Keratinocyte (primary cell): ENCODE results near the gene RNF19B. TPM values are rescaled to one million over a fixed set of nuclear protein-coding genes. Genes with fewer than 3 reads are reported as not detected.

Experiments used
- DNase-seq: peaks from one replicate; pipeline ENCODE4 v3.0.0-alpha.2; 2011; ENCODE audit warnings: low read depth, missing footprints, low spot score
- FAIRE-seq: peaks from 2 replicates; lab custom pipeline; 2011; peaks lifted over from hg19 to GRCh38; lab: Jason Lieb, UNC
- H2AFZ ChIP-seq: 2 replicates; pipeline ENCODE4 v1.6.0; 2012; ENCODE audit warnings: low read length, control low read depth, inconsistent platforms; ENCODE audit not compliant: control insufficient read depth
- H3K27ac ChIP-seq: 2 replicates; pipeline ENCODE4 v1.5.1; 2011; ENCODE audit warnings: low read length; ENCODE audit not compliant: control insufficient read depth, insufficient read depth
- H3K27me3 ChIP-seq: 3 replicates; pipeline ENCODE4 v1.6.0; 2011; ENCODE audit warnings: low read length; ENCODE audit not compliant: control insufficient read depth, insufficient read depth; ENCODE audit errors: extremely low read depth
- H3K36me3 ChIP-seq, 2 experiments: 2 replicates in 1 of 2; 3 replicates in 1 of 2; pipeline ENCODE4 v1.5.1; 2011; ENCODE audit warnings: low read length in 2 of 2, mild to moderate bottlenecking in 1 of 2; ENCODE audit not compliant: control insufficient read depth in 2 of 2, insufficient read depth in 2 of 2; ENCODE audit errors: extremely low read depth in 1 of 2
- H3K4me1 ChIP-seq: 3 replicates; pipeline ENCODE4 v1.5.1; 2011; ENCODE audit warnings: low read length; ENCODE audit not compliant: control insufficient read depth, insufficient read depth; ENCODE audit errors: extremely low read depth
- H3K4me2 ChIP-seq: 3 replicates; pipeline ENCODE4 v1.6.0; 2011; ENCODE audit warnings: low read depth, low read length; ENCODE audit not compliant: control insufficient read depth, insufficient read depth; ENCODE audit errors: extremely low read depth
- H3K4me3 ChIP-seq, 3 experiments: fragments of 200-600 bp in 1 of 3; sonication (generic) in 1 of 3; 2 replicates in 2 of 3; 3 replicates in 1 of 3; pipeline ENCODE4 v1.5.1; 2011 to 2016; ENCODE audit warnings: low read length in 3 of 3, mild to moderate bottlenecking in 3 of 3, control low read depth in 2 of 3, inconsistent platforms in 1 of 3, low read depth in 1 of 3, mixed read lengths in 1 of 3, mixed run types in 1 of 3, moderate library complexity in 1 of 3; ENCODE audit not compliant: control insufficient read depth in 2 of 3, insufficient read depth in 2 of 3; ENCODE audit errors: extremely low read depth in 1 of 3
- H3K79me2 ChIP-seq: 2 replicates; pipeline ENCODE4 v1.6.0; 2012; ENCODE audit warnings: low read length; ENCODE audit not compliant: control insufficient read depth, insufficient read depth
- H3K9ac ChIP-seq: 3 replicates; pipeline ENCODE4 v1.6.0; 2011; ENCODE audit warnings: low read length; ENCODE audit not compliant: control insufficient read depth, insufficient read depth; ENCODE audit errors: extremely low read depth
- H3K9me1 ChIP-seq: 3 replicates; pipeline ENCODE4 v1.6.0; 2011; ENCODE audit warnings: low read length; ENCODE audit not compliant: control insufficient read depth, insufficient read depth; ENCODE audit errors: extremely low read depth
- H3K9me3 ChIP-seq: 2 replicates; pipeline ENCODE4 v1.5.1; 2012; ENCODE audit warnings: low read depth, low read length; ENCODE audit not compliant: control insufficient read depth
- H4K20me1 ChIP-seq: 3 replicates; pipeline ENCODE4 v1.6.0; 2011; ENCODE audit warnings: low read length; ENCODE audit not compliant: control insufficient read depth, insufficient read depth; ENCODE audit errors: extremely low read depth
- CTCF ChIP-seq, 3 experiments: IDR thresholded peaks in 1 of 3; conservative IDR thresholded peaks in 1 of 3; optimal IDR thresholded peaks in 1 of 3; 2 replicates in 2 of 3; 3 replicates in 1 of 3; pipeline versions ENCODE3 to v1.5.1; 2011; ENCODE audit warnings: low read length in 3 of 3, mild to moderate bottlenecking in 3 of 3, moderate library complexity in 2 of 3, control low read depth in 1 of 3, inconsistent platforms in 1 of 3; ENCODE audit not compliant: insufficient read depth in 2 of 3; ENCODE audit errors: extremely low read depth in 1 of 3
- EZH2 ChIP-seq: IDR thresholded peaks from one replicate; pipeline ENCODE4 v1.6.1; 2012; ENCODE audit warnings: inconsistent platforms, mild to moderate bottlenecking, low read length, moderate library complexity
- dilution Hi-C: fragments of 300-500 bp; cut with MboI; formaldehyde crosslinking; loops from one replicate; pipeline ENCODE4 v1.7.0; 2020; ENCODE audit warnings: low sequenced_read_pairs; ENCODE audit not compliant: extremely low pct_ligation_motif_present
- polyA plus RNA-seq, 5 experiments: library from polyadenylated mRNA; depleted of rRNA in 3 of 5; stranded (reverse) in 3 of 5; stranded (forward) in 1 of 5; unstranded in 1 of 5; fragments of >200 nt; gene quantifications; 1 replicate in 1 of 5; 2 replicates in 3 of 5; 3 replicates in 1 of 5; pipeline versions ENCODE4 v1.2.1 to v1.2.3, GENCODE V29; 2011 to 2012; ENCODE audit warnings: missing spikeins in 2 of 5, low read depth in 1 of 5, low replicate concordance in 1 of 5

The RNF19B gene
- polyA plus RNA-seq, 1 donor (not counting 4 experiments of a cell fraction or from before 2014, with no cell fraction given), result 33.5 TPM

DNA sequence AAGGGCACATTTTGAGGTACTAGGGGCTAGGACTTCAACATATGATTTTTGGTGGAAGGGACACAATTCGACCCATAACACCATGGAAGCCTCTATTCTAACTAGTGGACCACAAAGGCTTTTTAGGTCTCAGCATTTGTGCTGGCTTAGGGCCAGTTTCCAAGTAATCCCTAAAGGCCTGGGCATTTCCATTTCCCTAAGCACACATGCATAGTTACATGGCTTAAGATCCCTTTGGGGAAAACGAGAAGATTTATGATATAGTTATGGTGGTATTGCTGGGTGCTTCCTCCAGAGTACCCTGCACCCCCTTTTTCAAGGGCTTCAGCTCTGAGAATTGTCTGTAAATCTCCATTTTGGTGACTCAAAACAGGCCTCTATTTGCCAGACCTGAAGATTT lies 35.2 kb downstream of the RNF19B start:
- Histone ChIP-seq H4K20me1 (no peaks in the 10 kb centered on the region), H3K27ac (no peak overlapping the region), H3K9ac (no peak overlapping the region), H3K9me3 (no peaks in the 10 kb centered on the region), H3K27me3 (peaks cover 5% of the 10 kb centered on the region), H3K4me3 (no peak overlapping the region), H2AFZ (no peak overlapping the region), H3K4me1 (peaks cover 13% of the 10 kb centered on the region), H3K36me3 (no peaks in the 10 kb centered on the region), H3K4me2 (no peak overlapping the region), H3K9me1 (no peaks in the 10 kb centered on the region), H3K79me2 (no peaks in the 10 kb centered on the region)
- DNase-seq (no peak), FAIRE-seq (no peak)
- dilution Hi-C loops, result no loop called here
- TF ChIP-seq CTCF (optimal IDR thresholded peaks at IDR 0.05 in 1 of 3, IDR thresholded peaks at IDR 0.05 in 1 of 3, conservative IDR thresholded peaks at IDR 0.05 in 1 of 3; ENCODE audit: extremely low read depth in 1 of 3, insufficient read depth in 2 of 3, low read length in 3 of 3) (no peak), EZH2 (no peak)

DNA sequence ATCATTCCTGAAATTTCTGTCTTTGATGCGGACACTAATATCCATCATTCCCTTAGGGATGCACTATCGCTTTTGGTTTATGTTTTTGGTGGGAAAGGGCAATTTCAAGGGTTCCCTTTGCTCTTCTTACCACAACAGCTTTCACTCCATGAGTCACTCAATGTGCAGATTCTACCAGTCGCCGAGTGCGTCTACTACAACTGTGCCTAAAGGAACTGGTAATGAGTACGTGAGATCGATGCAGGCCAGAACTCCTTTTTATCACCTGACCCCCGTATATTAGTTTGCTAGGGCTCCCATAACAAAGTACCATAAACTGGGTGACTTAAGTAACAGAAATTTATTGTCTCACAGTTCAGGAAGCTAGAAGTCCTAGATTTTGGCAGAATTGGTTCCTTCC lies 35.9 kb downstream of the RNF19B start:
- no peaks in the 10 kb centered on the region for H4K20me1 ChIP-seq
- FAIRE-seq (no peak), DNase-seq (no peak)
- dilution Hi-C loops, result no loop called here
- H3K4me2 ChIP-seq, result no peak overlapping the region
- H3K27me3 ChIP-seq, result peaks cover 5% of the 10 kb centered on the region
- no peaks in the 10 kb centered on the region for H3K36me3 ChIP-seq
- H3K9ac ChIP-seq, result no peak overlapping the region
- no peak overlapping the region for H3K4me3 ChIP-seq
- H2AFZ ChIP-seq, result no peak overlapping the region
- H3K9me3 ChIP-seq, result no peaks in the 10 kb centered on the region
- no peak overlapping the region for H3K27ac ChIP-seq
- H3K9me1 ChIP-seq, result no peaks in the 10 kb centered on the region
- no peak for TF ChIP-seq EZH2
- no peak for TF ChIP-seq CTCF (optimal IDR thresholded peaks at IDR 0.05 in 1 of 3, IDR thresholded peaks at IDR 0.05 in 1 of 3, conservative IDR thresholded peaks at IDR 0.05 in 1 of 3; ENCODE audit: extremely low read depth in 1 of 3, insufficient read depth in 2 of 3, low read length in 3 of 3)
- H3K79me2 ChIP-seq, result no peaks in the 10 kb centered on the region
- H3K4me1 ChIP-seq, result peaks cover 6% of the 10 kb centered on the region
